Heart left ventricle (tissue), 16 donors: ENCODE measurements around the gene PANX3. TPM values are rescaled to one million over a fixed set of nuclear protein-coding genes. Genes with fewer than 3 reads are reported as not detected.

Experiments
- ATAC-seq, 4 donors: fragments of 200-7000 bp; cut with Tn5 transposase; one replicate each; pipeline ENCODE4 v1.9.1; 2020 to 2022; ENCODE audit warnings: moderate library complexity in 4 of 4, mild to moderate bottlenecking in 3 of 4, moderate number of reproducible peaks in 1 of 4
- DNase-seq, 5 donors: peaks; one replicate each; pipeline ENCODE4 v3.0.0-alpha.2; 2020
- H3K27ac ChIP-seq, 12 donors: fragments of 200-600 bp; sonication (generic) in 4 of 12; one replicate each; pipeline versions ENCODE4 v1.5.0 to v1.8.0; 2016 to 2022; ENCODE audit warnings: mild to moderate bottlenecking in 2 of 12
- H3K27me3 ChIP-seq, 9 donors: fragments of 200-600 bp; sonication (generic) in 2 of 9; one replicate each; pipeline versions ENCODE4 v1.5.1 to v1.8.0; 2016 to 2022; ENCODE audit warnings: mild to moderate bottlenecking in 3 of 9
- H3K36me3 ChIP-seq, 9 donors: fragments of 200-600 bp; sonication (generic) in 2 of 9; one replicate each; pipeline versions ENCODE4 v1.5.0 to v1.8.0; 2018 to 2022; ENCODE audit warnings: mild to moderate bottlenecking in 2 of 9
- H3K4me1 ChIP-seq, 12 donors: fragments of 200-600 bp; sonication (generic) in 4 of 12; one replicate each; pipeline versions ENCODE4 v1.5.0 to v1.8.0; 2016 to 2022; ENCODE audit warnings: mild to moderate bottlenecking in 3 of 12
- H3K4me3 ChIP-seq, 12 donors: fragments of 200-600 bp; sonication (generic) in 4 of 12; one replicate each; pipeline versions ENCODE4 v1.5.0 to v1.8.0; 2017 to 2022; ENCODE audit warnings: mild to moderate bottlenecking in 9 of 12, moderate library complexity in 4 of 12
- H3K9me3 ChIP-seq, 12 donors: fragments of 200-600 bp; sonication (generic) in 4 of 12; one replicate each; pipeline versions ENCODE4 v1.5.0 to v1.8.0; 2016 to 2022; ENCODE audit warnings: mild to moderate bottlenecking in 1 of 12
- POLR2A ChIP-seq, 2 donors: fragments of 450-650 bp; IDR thresholded peaks; one replicate each; pipeline ENCODE4 v1.6.1; 2017; ENCODE audit warnings: antibody characterized with exemption in 2 of 2, mild to moderate bottlenecking in 2 of 2, moderate library complexity in 2 of 2
- WGBS, 4 donors: extraction: QIAGEN DNeasy Blood & Tissue Kit in 2 of 4; methylation state at CpG; one replicate each; pipeline versions ENCODE4 v1.1.5 to v1.1.7; 2013 to 2018; 5-methylcytosine and 5-hydroxymethylcytosine counted together
- intact Hi-C, 10 donors: fragments of 100-400 bp; cut with DNase I; formaldehyde crosslinking; loops; one replicate each; pipeline versions ENCODE4 v1.11.1 to v1.14.2; 2022
- polyA plus RNA-seq, 2 donors: library from polyadenylated mRNA; stranded (reverse); fragments of 200-250 nt; gene quantifications; one replicate each; pipeline ENCODE4 v1.2.3, GENCODE V29; 2013
- total RNA-seq, 9 donors: library from RNA; depleted of rRNA in 2 of 9; stranded (reverse); fragments of >200 nt in 2 of 9; fragmentation: NEBNext Ultra II Directional in 3 of 9; extraction: Animal tissue kit (Norgen Biotek cat#: 25700) in 3 of 9; gene quantifications; one replicate each; pipeline versions ENCODE4 v1.1.0 to v1.2.4, GENCODE V29; 2016 to 2023
- TF ChIP-seq, protein P1 (sequence below), 12 donors: fragments of 200-600 bp; sonication (generic) in 4 of 12; IDR thresholded peaks; one replicate each; pipeline versions ENCODE4 v1.5.0 to v1.8.0; 2018 to 2022; ENCODE audit warnings: antibody characterized with exemption in 12 of 12, mild to moderate bottlenecking in 5 of 12
- donor health status: ischemic (EF 13 %, LVEDD 7.1; RV severe dilation, severe dysfunction).
- donor health status: healthy with polysubstance abuse.
- donor health status: DM: no; HTN: yes; CAD: no.
- donor health status: DM: no; HTN: no; CAD: no.
- donor health status: ischemic (EF 25% LVEDD 6.9; RV normal size, moderate dysfunction).
- donor health status: ischemic (EF 25% LVEDD 5.7; RV mildly dilated, moderate dysfunction).
- donor health status: healthy.
- donor health status: DM: yes; HTN: yes; CAD: no.
- donor health status: ischemic (EF 35%, LVEDD 5.7; RV mildly dilated, moderate dysfunction).
- donor health status: nonischemic (EF 11% LVEDD 7.7; RV severe dilation, severe dysfunction).
- donor health status: DM: yes; HTN: yes; CAD: no.
- donor health status: PGD.
- donor health status: ischemic (EF 29% LVEDD 5.4; RV normal size, mild dysfunction).
- donor health status: nonischemic (EF 23%, LVEDD 6.1; RV moderate dilation, normal function).

The PANX3 gene
- total and polyA plus RNA-seq, 11 donors: not detected

DNA sequence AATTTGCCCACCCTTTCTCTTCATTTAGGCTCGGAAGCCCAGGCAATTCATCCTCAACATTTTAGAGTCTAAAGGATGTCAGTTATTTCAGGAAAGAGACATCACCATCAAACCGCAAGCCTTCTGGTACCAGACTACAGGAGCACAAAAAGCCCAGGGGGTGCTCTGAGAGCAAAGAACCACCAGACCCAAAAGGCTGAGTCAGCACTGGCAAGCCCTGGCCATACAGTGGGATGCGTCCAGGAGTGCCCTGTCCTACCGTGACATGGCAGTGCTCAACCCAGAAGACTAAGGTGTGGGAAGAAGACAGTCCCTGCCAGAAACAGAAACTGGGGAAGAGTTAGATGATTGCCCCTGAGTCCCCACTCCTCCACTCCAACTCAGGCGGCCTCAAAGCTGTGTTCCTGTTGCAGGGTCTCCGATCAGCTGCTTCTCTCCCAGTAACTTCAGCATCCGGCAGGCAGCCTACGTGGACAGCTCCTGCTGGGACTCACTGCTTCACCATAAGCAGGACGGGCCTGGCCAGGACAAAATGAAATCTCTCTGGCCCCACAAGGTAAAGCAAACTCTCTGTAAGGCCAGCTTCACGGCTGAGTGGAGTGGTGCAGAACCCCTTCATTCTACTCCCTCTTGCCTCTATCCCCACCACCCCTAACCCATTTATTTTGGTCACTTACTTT, 1.5 kb downstream of the PANX3 start:
- ATAC-seq: no peak
- 54 to 63% (median 58%) methylated on average over 8 to 10 of the region's 10 CpGs for whole genome bisulfite sequencing, 4 donors
- no peaks in the 10 kb centered on the region for H3K4me1 ChIP-seq

DNA sequence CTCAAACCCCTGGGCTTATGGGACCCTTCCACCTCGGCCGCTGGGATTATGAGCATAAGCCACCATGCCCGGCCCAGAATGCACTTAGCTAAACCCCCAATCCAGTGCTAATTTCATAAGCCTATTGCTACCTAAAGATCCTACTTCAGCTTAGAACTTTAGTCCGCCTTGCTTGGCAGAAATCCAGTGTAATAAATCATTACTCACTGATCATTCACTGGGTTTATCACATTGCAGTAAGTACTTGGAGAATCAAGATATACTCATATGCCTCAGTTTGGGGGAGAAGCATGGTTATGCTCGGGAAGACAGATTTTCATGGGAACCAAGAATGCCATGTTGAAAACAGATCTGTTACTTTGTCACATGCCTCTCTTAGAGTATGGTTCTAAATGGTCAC, 7.6 kb downstream of the PANX3 start:
- ATAC-seq: no peak

More for the DNA sequence above, 1.5 kb downstream of the PANX3 start:
- TF ChIP-seq POLR2A (IDR thresholded peaks at IDR 0.05): no peak
- TF ChIP-seq, protein P1, sequence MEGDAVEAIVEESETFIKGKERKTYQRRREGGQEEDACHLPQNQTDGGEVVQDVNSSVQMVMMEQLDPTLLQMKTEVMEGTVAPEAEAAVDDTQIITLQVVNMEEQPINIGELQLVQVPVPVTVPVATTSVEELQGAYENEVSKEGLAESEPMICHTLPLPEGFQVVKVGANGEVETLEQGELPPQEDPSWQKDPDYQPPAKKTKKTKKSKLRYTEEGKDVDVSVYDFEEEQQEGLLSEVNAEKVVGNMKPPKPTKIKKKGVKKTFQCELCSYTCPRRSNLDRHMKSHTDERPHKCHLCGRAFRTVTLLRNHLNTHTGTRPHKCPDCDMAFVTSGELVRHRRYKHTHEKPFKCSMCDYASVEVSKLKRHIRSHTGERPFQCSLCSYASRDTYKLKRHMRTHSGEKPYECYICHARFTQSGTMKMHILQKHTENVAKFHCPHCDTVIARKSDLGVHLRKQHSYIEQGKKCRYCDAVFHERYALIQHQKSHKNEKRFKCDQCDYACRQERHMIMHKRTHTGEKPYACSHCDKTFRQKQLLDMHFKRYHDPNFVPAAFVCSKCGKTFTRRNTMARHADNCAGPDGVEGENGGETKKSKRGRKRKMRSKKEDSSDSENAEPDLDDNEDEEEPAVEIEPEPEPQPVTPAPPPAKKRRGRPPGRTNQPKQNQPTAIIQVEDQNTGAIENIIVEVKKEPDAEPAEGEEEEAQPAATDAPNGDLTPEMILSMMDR (IDR thresholded peaks at IDR 0.05): no peak
- Histone ChIP-seq H3K9me3 (no peaks in the 10 kb centered on the region), H3K27me3 (peaks cover 0 to 29% (median 0%) of the 10 kb centered on the region in 9 donors), H3K4me3 (no peak overlapping the region), H3K27ac (no peak overlapping the region), H3K36me3 (no peaks in the 10 kb centered on the region)
- DNase-seq: no peak
- intact Hi-C loops: no loop called here

DNA sequence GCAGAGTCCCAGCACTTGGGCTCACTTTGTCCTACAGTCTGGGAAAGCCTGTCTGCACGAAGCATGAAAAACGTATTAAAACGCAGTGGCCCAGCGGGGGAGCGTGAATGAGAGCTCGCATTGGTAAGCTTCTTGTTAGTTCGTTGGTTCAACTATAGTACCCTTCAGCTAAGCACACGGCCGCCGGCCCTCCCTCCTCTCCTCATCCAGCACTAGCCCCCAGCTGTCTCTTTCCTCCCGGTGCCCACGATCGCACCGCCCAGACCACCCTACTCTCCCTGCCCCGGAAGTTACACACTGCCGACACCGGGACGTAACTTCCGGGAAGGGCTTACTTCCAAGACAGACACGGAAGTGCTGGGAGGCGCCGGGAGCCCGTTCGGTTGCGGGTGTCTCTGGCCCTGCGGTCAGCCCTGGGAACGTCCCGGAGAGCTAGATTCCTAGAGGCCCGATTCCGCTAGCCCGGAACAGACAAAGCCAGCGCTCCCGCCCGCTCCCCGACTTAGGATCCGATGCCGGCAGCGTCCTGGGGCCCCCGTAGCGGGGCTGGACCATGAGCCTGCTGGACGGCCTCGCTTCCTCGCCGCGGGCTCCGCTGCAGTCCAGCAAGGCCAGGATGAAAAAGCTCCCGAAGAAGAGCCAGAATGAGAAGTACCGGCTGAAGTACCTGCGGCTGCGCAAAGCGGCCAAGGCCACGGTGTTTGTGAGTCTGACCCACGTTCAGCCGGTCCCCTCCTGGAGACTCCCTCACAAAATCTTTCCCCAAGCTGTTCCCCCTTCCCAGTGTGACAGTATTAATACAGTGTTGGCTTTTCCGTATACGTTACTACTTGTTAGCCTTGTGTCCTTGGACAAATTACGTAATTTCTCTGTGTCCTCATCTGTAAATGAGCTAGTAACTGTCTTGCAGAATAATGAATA, 11.6 kb downstream of the PANX3 start, which contains the start of gene TBRG1:
TBRG1 (plus strand) TSS at position 334 of the 921 bp plus-strand sequence; CDS start at position 554, 220 bp downstream.
- Histone ChIP-seq H3K4me3 (peak within 1 kb of the TSS; percentile 58 to 98 (median 88)), H3K27ac (peak within 1 kb of the TSS; percentile 73 to 96 (median 91)), H3K9me3 (no peaks in the 10 kb centered on the region), H3K4me1 (peaks cover 4 to 32% (median 20%) of the 10 kb centered on the region in 12 donors), H3K27me3 (no peaks in the 10 kb centered on the region), H3K36me3 (peaks cover 0 to 33% (median 26%) of the 10 kb centered on the region in 9 donors)
- intact Hi-C loops: loop anchor here in 1 of 10 donors (10.0 kb wide), 1 partner anchor 492 kb away; the partner anchor contains the start of gene TMEM218
- TF ChIP-seq POLR2A (IDR thresholded peaks at IDR 0.05): peak; percentile 72 to 93
- TF ChIP-seq, protein P1 (IDR thresholded peaks at IDR 0.05): no peak
- DNase-seq (peak; percentile 91 to 93 (median 92)), ATAC-seq (peak; percentile 98 to 100 (median 99))
- 0 to 1% (median 0%) methylated on average over 36 to 57 of the region's 57 CpGs for WGBS, 4 donors

More for the DNA sequence above, 7.6 kb downstream of the PANX3 start:
- no peak overlapping the region for H3K27ac ChIP-seq
- intact Hi-C loops: no loop called here
- no peaks in the 10 kb centered on the region for H3K36me3 ChIP-seq
- DNase-seq: no peak
- peaks cover 0 to 13% (median 10%) of the 10 kb centered on the region in 12 donors for H3K4me1 ChIP-seq
- no peak overlapping the region for H3K4me3 ChIP-seq
- 79 to 89% (median 86%) methylated on average over 5 of the region's 5 CpGs for WGBS, 4 donors
- no peaks in the 10 kb centered on the region for H3K9me3 ChIP-seq
- TF ChIP-seq, protein P1 (IDR thresholded peaks at IDR 0.05): no peak
- no peak for TF ChIP-seq POLR2A (IDR thresholded peaks at IDR 0.05)
- peaks cover 0 to 26% (median 0%) of the 10 kb centered on the region in 9 donors for H3K27me3 ChIP-seq
